Vein endothelial cell (primary cell): ENCODE data around the gene ACTRT3. TPM values are rescaled to one million over a fixed set of nuclear protein-coding genes. Genes with fewer than 3 reads are reported as not detected.

Experiments
- small RNA-seq: library from RNA; depleted of rRNA; stranded (forward); fragments of <200 nt; gene quantifications from one replicate; pipeline ENCODE3, GENCODE V24; 2012
- total RNA-seq: library from RNA; depleted of rRNA; stranded (reverse); fragments of >200 nt; gene quantifications from 2 replicates; pipeline ENCODE4 v1.2.3, GENCODE V29; 2012

The ACTRT3 gene
- total RNA-seq = 4.9 TPM in 2 replicates

DNA sequence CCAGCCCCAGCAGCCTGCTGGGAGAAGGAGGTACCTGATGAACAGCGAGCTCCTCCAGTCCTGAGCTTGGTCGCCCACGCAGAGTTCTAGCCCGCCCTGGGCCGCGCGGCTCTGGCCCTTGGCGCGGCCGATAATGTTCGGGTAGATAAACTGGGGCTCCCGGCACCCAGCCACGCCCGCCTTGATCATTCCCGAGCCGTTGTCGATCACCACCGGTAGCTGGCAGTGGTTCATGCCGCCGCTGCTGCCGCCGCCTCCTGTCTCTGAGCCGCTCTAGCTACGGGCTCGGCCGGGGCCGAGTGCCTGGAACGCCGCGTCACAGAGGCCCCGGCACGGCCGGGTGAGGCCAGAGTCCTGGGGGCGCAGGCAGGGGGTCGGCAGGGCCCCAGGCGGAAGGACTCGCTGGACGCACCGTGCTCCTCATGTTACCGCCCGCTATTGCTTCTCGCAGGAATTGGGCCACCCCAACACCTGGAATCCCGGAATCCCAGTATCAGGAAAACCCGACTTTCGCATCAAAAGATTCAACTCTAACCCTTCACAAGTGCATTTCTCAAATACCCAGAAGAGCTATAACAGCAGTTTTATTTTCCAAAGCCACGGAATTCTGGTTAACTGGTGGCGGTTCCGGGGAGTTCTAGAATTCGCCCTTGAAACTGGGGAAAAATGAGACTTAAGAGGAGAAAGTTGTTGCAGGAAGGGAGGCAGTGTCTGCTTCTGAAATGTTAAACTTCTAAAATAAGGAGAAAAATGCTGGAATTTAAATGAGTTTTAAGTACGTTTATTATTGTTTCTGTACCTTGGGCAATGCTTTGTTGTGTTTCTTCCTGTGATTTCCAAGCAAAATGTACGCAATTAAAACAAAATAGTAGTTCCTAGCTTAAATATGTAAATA lies at the start of gene ACTRT3:
Gene ACTRT3 (minus strand): TSS at position 275 of the 895 bp plus-strand sequence. CDS start 41 bp downstream, at position 234.

DNA sequence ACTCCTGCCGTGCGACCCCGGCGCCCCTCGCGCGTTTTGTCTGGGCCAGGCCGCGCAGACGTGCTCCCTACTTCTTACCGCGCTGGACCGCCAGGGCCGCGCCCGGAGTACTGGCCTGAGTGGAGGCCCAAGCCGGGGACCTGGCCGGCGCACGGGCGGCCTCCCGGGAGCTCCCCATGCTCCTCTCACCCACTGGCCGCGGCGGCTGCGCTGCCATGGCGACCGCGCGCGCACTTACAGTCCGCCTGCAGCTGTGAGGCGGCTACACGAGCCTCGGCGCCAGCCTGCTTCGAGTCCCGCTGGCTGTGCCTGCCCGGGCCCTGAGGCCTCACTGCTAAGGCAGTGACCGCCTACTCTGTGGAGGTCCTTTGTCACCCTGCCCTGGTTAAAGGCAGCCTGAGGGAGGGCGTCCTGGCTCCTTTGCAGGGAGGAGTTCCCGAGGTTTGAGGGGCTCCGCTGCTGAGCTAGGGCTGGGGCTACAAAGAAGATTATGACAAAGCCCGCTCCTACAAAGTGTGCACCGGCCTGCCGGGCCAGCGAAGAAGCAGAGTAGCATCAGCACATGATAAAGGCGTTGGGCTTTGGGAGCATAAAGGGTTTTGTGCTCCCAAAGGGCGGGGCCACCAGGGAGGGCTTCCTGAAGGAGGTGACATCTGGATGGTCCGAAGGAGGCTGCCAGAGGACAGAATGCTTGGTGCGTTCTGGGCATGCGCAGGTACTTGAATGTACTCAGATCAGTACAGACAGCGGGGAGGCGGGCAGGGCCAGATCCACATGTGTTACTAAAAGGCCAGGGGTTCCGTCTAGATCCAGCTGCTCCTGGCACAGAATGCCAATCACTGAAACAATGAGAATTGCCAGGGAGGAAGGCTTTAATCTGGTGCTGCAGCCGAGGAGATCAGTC lies 43.2 kb upstream of the ACTRT3 start, which contains the start of the genes LRRC34 and LRRIQ4:
Gene LRRC34 (minus strand): TSS at position 573 of the 904 bp plus-strand sequence. CDS start 356 bp downstream, at position 217.
Gene LRRIQ4 (plus strand): TSS at position 539 of the 904 bp plus-strand sequence. CDS start 9,052 bp downstream, outside the sequence.

DNA sequence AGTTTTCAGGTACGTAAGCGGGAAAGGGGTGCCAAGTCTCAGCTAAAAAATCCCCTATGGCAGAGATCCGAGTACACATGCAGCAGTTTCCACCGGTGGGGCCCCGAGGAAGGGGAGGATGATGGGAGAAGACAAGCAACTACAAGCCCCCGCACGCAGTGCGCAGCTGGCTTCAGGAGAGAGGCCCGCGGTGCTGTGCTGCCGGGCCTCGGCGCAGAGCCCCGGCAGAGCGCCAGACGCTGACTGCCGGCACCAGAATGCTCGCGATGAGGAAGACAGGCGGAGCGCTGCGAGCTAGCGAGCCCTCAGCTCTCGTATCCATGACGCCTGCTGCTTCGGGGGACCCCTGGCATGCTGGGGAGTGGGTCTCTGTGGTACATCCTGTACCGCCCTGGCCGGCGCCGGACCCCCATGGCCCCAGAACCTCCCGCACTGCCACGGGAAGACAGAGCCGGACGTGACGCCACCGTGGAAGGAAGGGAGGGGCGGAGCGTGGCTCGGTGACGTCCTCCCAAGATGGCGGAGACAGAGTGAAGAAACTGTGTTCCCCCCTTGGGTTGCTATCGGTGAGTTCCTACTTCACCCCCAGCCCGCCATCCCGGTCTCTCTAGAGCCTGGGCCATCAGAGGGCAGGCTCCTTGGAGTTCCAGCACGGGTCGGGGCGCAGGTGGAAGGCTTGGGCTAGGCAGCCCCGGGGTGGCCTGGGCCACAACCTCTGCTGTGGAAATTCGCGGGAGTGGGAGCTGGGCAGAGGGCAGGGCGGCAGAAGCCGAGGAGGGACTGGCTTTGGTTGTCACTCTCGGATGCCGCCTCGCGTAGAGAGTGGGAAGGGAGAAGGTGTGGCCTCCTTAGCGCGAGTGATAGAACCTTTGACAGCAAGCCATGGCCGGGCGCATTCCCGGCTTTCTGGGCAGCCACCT lies 3.8 kb upstream of the ACTRT3 start, which contains the start of gene MYNN:
Gene MYNN (plus strand): TSS at position 500 of the 920 bp plus-strand sequence. CDS start 900 bp downstream, outside the sequence.

DNA sequence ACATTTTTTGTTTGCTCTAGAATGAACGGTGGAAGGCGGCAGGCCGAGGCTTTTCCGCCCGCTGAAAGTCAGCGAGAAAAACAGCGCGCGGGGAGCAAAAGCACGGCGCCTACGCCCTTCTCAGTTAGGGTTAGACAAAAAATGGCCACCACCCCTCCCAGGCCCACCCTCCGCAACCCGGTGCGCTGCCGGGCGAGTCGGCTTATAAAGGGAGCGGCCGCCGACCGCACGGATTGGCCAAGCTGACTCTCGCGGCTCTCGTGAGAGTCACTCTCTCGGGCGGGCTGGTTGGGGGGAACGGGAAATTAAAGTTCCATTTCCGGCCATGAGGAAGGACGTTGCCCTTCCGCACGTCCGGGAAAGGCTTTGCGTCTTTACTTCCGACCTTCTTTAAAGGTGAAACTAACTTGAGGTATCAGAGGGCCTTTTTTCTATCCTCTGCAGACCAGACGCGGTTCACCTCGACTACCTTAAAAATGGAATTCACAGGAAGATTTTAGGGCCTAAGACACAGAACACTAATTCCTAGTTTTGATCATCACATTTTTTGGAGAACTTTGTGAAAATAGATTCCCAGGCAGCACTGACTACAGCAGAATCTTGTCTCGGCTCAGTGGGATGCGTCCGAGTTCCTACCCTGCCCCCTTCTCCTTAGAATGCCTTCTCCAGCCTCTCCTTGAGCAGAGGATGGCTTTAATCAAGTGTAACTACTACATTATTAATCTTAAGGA lies 4.3 kb downstream of the ACTRT3 start, which contains the start of gene TERC:
Gene TERC (minus strand): TSS at position 179 of the 731 bp plus-strand sequence.

Small RNA genes lying within 50 kb of the gene (small RNA-seq; reads per million reads assigned to genes)
- gene RNU6-637P = not detected

Other genes starting within 250 kb of the ACTRT3 start
- 141 and 142 TPM in 2 replicates for gene MECOM, start 105.8 kb downstream of the ACTRT3 start, total RNA-seq
- gene TERC, start 4.5 kb downstream of the ACTRT3 start, total RNA-seq = 127 and 245 TPM in 2 replicates
- 17.3 and 19.0 TPM in 2 replicates for gene MYNN, start 3.8 kb upstream of the ACTRT3 start, total RNA-seq
- gene LRRIQ4, start 43.3 kb upstream of the ACTRT3 start, total RNA-seq = under 0.01 and 0.19 TPM in 2 replicates
- 1.6 and 3.8 TPM in 2 replicates for gene LRRC34, start 43.3 kb upstream of the ACTRT3 start, total RNA-seq
- not detected in 2 replicates for gene LRRC31, start 100.4 kb upstream of the ACTRT3 start, total RNA-seq
- not detected in 2 replicates for gene SAMD7, start 142.0 kb upstream of the ACTRT3 start, total RNA-seq
- gene SEC62, start 197.2 kb upstream of the ACTRT3 start, total RNA-seq = 27.1 and 35.0 TPM in 2 replicates